ENCODE results near the gene BTLA.

- TF ChIP-seq EZH2phosphoT487 (IDR thresholded peaks at IDR 0.05; ENCODE audit: borderline replicate concordance) (no peak), CTCF (conservative IDR thresholded peaks at IDR 0.05; ENCODE audit: low read length) (no peak)
Measured at GRCh38 chr3:112546216-112546759, 47.0 kb upstream of the BTLA start.

Data from Loucy (cell line).